IPS DF 19.7 (cell line): ENCODE data around the gene PRKACA.
A peak's percentile ranks its signal among the peaks of the same experiment; 100 is the strongest.

Experiments used
- DNase-seq: peaks from one replicate; pipeline ENCODE4 v3.0.0-alpha.2; 2013; ENCODE audit warnings: low read depth, low spot score

The PRKACA gene

GRCh38 chr19:14093117-14093823 lies 24.3 kb downstream of the PRKACA start:
- DNase-seq = no peak

GRCh38 chr19:14091813-14092462 lies 25.6 kb downstream of the PRKACA start:
- DNase-seq = no peak

GRCh38 chr19:14091081-14091812 lies 26.3 kb downstream of the PRKACA start:
- no peak for DNase-seq

GRCh38 chr19:14090509-14091080 lies 27.0 kb downstream of the PRKACA start, which contains the start of gene SAMD1:
Gene SAMD1, minus strand, starts transcription at chr19:14090751.
- DNase-seq = no peak

- DNase-seq = no peak
Observed at GRCh38 chr19:14089662-14090508, 27.7 kb downstream of the PRKACA start.

- no peak for DNase-seq
Observed at GRCh38 chr19:14089412-14089661, 28.2 kb downstream of the PRKACA start.

GRCh38 chr19:14088634-14089411 lies 28.7 kb downstream of the PRKACA start:
- no peak for DNase-seq

- no peak for DNase-seq
Observed at GRCh38 chr19:14086098-14086497, 31.5 kb downstream of the PRKACA start.

- no peak for DNase-seq
Observed at GRCh38 chr19:14085309-14085995, 32.1 kb downstream of the PRKACA start, which contains the start of gene C19orf67. Gene C19orf67, minus strand, starts transcription at chr19:14085783. Its CDS starts 156 bp downstream, at chr19:14085627.

GRCh38 chr19:14082675-14082960 lies 34.9 kb downstream of the PRKACA start:
- no peak for DNase-seq

- no peak for DNase-seq
Observed at GRCh38 chr19:14081797-14082674, 35.5 kb downstream of the PRKACA start.

- peak; percentile 99 for DNase-seq
Observed at GRCh38 chr19:14080887-14081796, 36.4 kb downstream of the PRKACA start.

- DNase-seq = no peak
Observed at GRCh38 chr19:14078411-14078810, 39.2 kb downstream of the PRKACA start.

- no peak for DNase-seq
Observed at GRCh38 chr19:14073925-14074838, 43.4 kb downstream of the PRKACA start.

- no peak for DNase-seq
Observed at GRCh38 chr19:14073261-14073924, 44.2 kb downstream of the PRKACA start.

GRCh38 chr19:14072535-14073260 lies 44.9 kb downstream of the PRKACA start, which contains the start of gene MISP3:
Gene MISP3, plus strand, starts transcription at chr19:14072786. Its CDS starts 524 bp downstream, at chr19:14073310.
- DNase-seq = no peak
